C4-2B (cell line): ENCODE data around the gene PIK3C2G.
"Not testable (repeated sequence)": the region's sequence is repeated elsewhere in the genome, so short reads cannot be mapped to it uniquely, and the experiment has no call there.

Experiments used
- H3K27ac ChIP-seq: fragments of 450-650 bp; 2 replicates; pipeline ENCODE4 v1.5.1; 2017
- ZFX ChIP-seq: fragments of 450-650 bp; IDR thresholded peaks from 2 replicates; pipeline ENCODE4 v1.6.1; 2017
- TF ChIP-seq, protein P1 (sequence below): fragments of 450-650 bp; conservative IDR thresholded peaks from 2 replicates; pipeline ENCODE4 v1.5.1; 2017; ENCODE audit warnings: mild to moderate bottlenecking

Gene PIK3C2G

DNA sequence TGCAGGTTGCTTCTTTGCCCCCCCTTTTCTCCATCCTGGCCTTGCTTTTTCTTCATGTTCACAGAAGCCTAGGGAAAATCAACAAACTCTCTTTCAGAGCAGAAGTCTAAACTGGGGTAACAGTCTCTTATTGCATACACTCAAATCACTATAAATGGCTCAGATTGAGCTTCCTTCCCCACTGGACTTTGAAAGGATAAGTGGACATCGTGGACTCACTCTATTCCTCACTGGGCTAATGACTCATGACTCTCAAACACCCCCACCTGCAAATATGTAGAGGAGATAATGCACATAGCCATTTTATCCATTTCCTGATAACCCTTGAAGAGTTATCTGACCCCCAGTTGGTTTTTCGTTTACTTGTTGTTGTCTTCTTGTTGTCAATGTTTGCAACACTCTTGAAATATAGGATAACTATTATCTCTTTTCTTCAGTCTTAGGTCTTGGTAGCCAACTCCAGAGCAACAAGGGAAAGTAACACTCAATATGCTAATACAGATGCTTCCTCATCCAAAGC is 221.3 kb downstream of the PIK3C2G start:
- TF ChIP-seq, protein P1, sequence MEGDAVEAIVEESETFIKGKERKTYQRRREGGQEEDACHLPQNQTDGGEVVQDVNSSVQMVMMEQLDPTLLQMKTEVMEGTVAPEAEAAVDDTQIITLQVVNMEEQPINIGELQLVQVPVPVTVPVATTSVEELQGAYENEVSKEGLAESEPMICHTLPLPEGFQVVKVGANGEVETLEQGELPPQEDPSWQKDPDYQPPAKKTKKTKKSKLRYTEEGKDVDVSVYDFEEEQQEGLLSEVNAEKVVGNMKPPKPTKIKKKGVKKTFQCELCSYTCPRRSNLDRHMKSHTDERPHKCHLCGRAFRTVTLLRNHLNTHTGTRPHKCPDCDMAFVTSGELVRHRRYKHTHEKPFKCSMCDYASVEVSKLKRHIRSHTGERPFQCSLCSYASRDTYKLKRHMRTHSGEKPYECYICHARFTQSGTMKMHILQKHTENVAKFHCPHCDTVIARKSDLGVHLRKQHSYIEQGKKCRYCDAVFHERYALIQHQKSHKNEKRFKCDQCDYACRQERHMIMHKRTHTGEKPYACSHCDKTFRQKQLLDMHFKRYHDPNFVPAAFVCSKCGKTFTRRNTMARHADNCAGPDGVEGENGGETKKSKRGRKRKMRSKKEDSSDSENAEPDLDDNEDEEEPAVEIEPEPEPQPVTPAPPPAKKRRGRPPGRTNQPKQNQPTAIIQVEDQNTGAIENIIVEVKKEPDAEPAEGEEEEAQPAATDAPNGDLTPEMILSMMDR, result no peak
- TF ChIP-seq ZFX, result no peak
- H3K27ac ChIP-seq, result no peak overlapping the region

DNA sequence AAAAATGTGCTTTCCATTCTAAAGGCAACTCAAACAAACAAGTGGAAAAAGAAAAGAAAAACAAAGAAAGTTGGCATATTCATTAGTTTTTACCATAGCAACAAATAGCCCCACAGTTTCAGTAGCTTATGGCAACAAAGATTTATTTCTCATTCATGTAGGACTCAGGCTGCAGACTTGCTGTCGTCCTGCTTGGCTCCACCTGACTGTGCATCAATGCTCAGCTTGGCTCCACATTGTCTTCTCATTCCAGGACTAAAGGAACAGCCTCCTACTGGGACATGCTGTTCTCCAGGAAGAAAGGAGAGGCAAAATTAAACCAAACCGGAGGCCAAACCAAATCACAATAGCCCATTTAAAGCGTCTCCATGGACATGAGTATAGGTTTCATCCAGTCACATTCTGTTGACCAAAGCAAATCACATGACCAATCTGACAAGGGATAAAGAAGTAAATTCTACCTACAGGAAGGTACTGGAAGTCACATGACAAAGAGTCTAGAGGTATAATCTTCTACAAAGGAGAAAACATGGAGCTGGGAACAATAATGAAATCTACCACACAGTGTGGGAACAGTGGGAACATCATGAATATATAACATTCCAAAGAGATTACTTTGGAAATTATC is 222.5 kb downstream of the PIK3C2G start:
- no peak overlapping the region for H3K27ac ChIP-seq
- TF ChIP-seq ZFX, result no peak
- TF ChIP-seq, protein P1, result no peak

DNA sequence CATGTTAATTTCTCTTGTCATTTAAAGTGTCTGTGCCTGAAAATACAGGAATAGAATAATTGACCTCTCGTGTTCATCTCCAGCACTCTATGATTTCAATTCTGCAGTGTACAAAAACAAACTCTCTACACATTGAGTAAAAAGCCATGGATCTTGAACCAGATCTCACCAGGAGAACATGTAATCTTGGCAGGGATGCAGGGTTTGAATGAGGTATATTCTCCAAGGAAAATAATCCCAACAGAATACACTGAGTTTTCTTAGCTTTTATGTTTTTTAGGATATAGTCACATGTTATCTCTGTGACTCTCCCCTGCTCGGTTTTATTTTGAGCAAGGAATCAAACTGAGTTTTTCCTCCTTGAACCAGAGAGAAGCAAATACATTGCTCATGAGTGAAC is 224.7 kb downstream of the PIK3C2G start:
- H3K27ac ChIP-seq, result no peak overlapping the region
- TF ChIP-seq, protein P1, result no peak
- no peak for TF ChIP-seq ZFX

DNA sequence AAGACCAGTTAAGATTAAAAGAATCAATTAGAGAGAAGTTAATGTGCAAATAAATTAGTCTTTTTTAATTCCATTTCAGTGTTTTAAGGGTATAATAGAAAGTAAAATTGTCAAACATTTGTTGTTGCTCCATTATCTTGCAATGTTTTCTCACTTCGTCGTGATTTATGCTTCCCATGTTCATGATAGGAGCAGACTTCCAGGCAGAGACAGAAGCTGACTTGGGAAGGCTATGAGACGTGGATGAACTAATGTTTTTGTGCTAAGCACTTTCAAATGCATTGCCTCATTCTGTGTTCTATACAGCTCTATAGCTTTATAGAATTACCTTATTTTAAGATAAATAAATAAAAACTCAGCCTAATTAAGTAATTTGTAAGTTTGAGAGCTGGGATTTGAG is 226.2 kb downstream of the PIK3C2G start:
- no peak for TF ChIP-seq ZFX
- TF ChIP-seq, protein P1, result no peak

DNA sequence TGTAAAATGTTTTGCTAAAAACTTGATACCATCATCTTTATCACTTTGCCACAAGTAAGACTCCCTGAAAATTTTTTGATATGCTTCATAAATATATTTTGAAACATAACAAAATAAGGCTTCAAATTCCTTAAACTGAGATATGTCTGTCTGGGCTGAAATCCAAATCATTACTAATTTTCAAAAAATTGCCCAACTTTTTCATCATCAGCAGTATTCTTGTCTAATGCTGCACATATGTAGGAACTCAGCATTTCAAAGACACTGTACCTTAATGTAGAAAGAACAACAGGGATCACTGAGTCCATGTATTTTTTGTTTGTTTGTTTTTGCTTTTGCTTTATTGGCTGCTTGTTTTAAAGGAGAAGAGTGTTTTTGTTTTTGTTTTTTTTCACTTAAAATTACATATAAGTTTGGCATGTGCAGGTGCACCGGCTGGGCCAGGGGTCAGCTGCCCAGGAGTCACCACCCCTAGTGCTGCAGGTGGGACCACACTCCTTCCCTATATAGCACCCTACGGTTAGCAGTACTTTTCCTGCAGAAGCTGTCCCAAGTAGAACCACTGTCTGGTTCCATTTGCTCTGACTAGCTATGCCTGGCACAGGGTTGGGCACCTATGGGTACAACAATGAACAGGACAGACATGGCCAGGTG is 231.2 kb downstream of the PIK3C2G start:
- no peak for TF ChIP-seq ZFX
- TF ChIP-seq, protein P1, result no peak
- H3K27ac ChIP-seq, result no peak overlapping the region

More for the DNA sequence above, 226.2 kb downstream of the PIK3C2G start:
- H3K27ac ChIP-seq, result no peak overlapping the region

DNA sequence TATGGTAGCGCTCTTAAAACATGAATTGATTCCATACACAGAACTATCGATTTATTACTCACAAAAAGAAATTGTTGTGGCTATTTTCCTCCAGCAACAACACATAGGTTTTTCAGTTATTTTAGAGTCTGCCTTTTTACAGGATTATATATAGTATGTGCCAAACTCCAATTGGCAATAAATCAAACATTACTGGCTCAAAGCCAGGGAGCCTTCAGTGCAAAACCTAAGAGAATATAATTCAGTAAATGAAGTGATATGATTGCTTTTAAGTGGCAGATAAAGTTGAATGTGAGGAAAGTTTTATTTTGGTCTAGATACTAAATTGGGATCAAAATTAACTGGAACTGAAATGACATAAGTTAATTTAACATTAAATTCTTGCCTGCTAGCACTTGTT is 234.8 kb downstream of the PIK3C2G start:
- TF ChIP-seq ZFX, result no peak
- TF ChIP-seq, protein P1, result no peak
- no peak overlapping the region for H3K27ac ChIP-seq

DNA sequence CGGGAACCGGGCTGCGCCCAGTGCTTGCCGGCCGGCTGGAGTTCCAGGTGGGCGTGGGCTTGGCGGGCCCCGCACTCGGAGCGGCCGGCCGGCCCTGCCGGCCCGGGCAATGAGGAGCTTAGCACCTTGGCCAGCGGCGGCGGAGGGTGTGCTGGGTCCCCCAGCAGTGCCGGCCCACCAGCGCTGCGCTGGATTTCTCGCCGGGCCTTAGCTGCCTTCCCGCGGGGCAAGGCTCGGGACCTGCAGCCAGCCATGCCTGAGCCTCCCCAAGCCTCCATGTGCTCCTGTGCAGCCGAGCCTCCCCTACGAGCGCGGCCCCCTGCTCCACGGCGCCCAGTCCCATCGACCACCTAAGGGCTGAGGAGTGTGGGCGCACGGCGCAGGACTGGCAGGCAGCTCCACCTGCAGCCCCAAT is 238.8 kb downstream of the PIK3C2G start:
- not testable (repeated sequence) for H3K27ac ChIP-seq

DNA sequence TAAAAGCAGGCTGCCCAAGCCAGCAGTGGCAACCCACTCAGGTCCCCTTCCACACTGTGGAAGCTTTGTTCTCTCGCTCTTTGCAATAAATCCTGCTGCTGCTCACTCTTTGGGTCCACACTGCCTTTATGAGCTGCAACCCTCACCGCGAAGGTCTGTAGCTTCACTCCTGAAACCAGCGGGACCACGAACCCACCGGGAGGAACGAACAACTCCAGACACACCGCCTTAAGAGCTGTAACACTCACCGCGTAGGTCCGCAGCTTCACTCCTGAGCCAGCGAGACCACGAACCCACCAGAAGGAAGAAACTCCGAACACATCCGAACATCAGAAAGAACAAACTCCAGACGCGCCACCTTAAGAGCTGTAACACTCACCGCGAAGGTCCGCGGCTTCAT is 239.4 kb downstream of the PIK3C2G start:
- H3K27ac ChIP-seq, result not testable (repeated sequence)
